ENCODE results near the gene PUM1.

PUM1 gene

GRCh38 chr1:30888391-30888790, 177.1 kb downstream of the PUM1 start:
- no peak for FAIRE-seq

- FAIRE-seq: no peak
Measured at GRCh38 chr1:30887485-30888315, 177.8 kb downstream of the PUM1 start.

- no peak for FAIRE-seq
Measured at GRCh38 chr1:30886710-30887428, 178.6 kb downstream of the PUM1 start.

GRCh38 chr1:30885570-30886522, 179.7 kb downstream of the PUM1 start:
- no peak for FAIRE-seq

- no peak for FAIRE-seq
Measured at GRCh38 chr1:30884723-30885122, 180.8 kb downstream of the PUM1 start.

- no peak for FAIRE-seq
Measured at GRCh38 chr1:30883389-30884172, 181.9 kb downstream of the PUM1 start.

GRCh38 chr1:30882678-30883388, 182.7 kb downstream of the PUM1 start:
- FAIRE-seq: no peak

Measured in A204.1 (cell line).